DND-41 (cell line): ENCODE results near the gene ARHGEF17.

Experiments used
- ATAC-seq: fragments of 200-7000 bp; cut with Tn5 transposase; 3 replicates; pipeline ENCODE4 v1.9.1; 2021; ENCODE audit warnings: low read depth; ENCODE audit not compliant: insufficient read depth
- DNase-seq: peaks from one replicate; pipeline ENCODE4 v3.0.0-alpha.2; 2020
- H2AFZ ChIP-seq: 2 replicates; pipeline ENCODE4 v1.6.0; 2012; ENCODE audit warnings: low read depth, low read length
- H3K27ac ChIP-seq: 2 replicates; pipeline ENCODE4 v1.5.1; 2012; ENCODE audit warnings: low read length, inconsistent platforms
- H3K27me3 ChIP-seq: fragments of 200-600 bp; sonication (generic); 2 replicates; pipeline ENCODE4 v1.6.0; 2012; ENCODE audit warnings: low read length, mild to moderate bottlenecking, inconsistent platforms; ENCODE audit not compliant: insufficient read depth, poor library complexity
- H3K36me3 ChIP-seq: 2 replicates; pipeline ENCODE4 v1.5.1; 2012; ENCODE audit warnings: low read length, inconsistent platforms; ENCODE audit not compliant: insufficient read depth
- H3K4me1 ChIP-seq: 2 replicates; pipeline ENCODE4 v1.5.1; 2012; ENCODE audit warnings: mild to moderate bottlenecking, low read length; ENCODE audit not compliant: insufficient read depth
- H3K4me2 ChIP-seq: 2 replicates; pipeline ENCODE4 v1.6.0; 2012; ENCODE audit warnings: mild to moderate bottlenecking, moderate library complexity, low read length, inconsistent platforms; ENCODE audit not compliant: insufficient read depth
- H3K4me3 ChIP-seq, 2 experiments: fragments of 200-600 bp in 1 of 2; shearing (Covaris generic) in 1 of 2; 2 replicates each; pipeline ENCODE4 v1.5.1; 2012 to 2016; ENCODE audit warnings: inconsistent platforms in 2 of 2, low read length in 2 of 2, mild to moderate bottlenecking in 2 of 2, low read depth in 1 of 2, moderate library complexity in 1 of 2
- H3K79me2 ChIP-seq: 2 replicates; pipeline ENCODE4 v1.6.0; 2012; ENCODE audit warnings: low read length, inconsistent platforms; ENCODE audit not compliant: insufficient read depth
- H3K9ac ChIP-seq: 2 replicates; pipeline ENCODE4 v1.6.0; 2012; ENCODE audit warnings: low read depth, mild to moderate bottlenecking, inconsistent platforms, low read length, moderate library complexity
- H3K9me3 ChIP-seq: 2 replicates; pipeline ENCODE4 v1.5.1; 2012; ENCODE audit warnings: low read length, moderate library complexity, mild to moderate bottlenecking, inconsistent platforms; ENCODE audit not compliant: insufficient read depth, severe bottlenecking
- H4K20me1 ChIP-seq: 2 replicates; pipeline ENCODE4 v1.6.0; 2012; ENCODE audit warnings: low read length; ENCODE audit not compliant: insufficient read depth
- EZH2 ChIP-seq: IDR thresholded peaks from 3 replicates; pipeline ENCODE4 v1.6.1; 2012; ENCODE audit warnings: borderline replicate concordance, low read depth, mild to moderate bottlenecking, moderate library complexity, low read length, inconsistent platforms; ENCODE audit not compliant: severe bottlenecking
- TF ChIP-seq, protein P1 (sequence below): IDR thresholded peaks from 2 replicates; pipeline ENCODE4 v1.5.1; 2012; ENCODE audit warnings: borderline replicate concordance, low read length, moderate library complexity, mild to moderate bottlenecking; ENCODE audit not compliant: poor library complexity, severe bottlenecking; ENCODE audit errors: extremely low read depth

ARHGEF17 gene

DNA sequence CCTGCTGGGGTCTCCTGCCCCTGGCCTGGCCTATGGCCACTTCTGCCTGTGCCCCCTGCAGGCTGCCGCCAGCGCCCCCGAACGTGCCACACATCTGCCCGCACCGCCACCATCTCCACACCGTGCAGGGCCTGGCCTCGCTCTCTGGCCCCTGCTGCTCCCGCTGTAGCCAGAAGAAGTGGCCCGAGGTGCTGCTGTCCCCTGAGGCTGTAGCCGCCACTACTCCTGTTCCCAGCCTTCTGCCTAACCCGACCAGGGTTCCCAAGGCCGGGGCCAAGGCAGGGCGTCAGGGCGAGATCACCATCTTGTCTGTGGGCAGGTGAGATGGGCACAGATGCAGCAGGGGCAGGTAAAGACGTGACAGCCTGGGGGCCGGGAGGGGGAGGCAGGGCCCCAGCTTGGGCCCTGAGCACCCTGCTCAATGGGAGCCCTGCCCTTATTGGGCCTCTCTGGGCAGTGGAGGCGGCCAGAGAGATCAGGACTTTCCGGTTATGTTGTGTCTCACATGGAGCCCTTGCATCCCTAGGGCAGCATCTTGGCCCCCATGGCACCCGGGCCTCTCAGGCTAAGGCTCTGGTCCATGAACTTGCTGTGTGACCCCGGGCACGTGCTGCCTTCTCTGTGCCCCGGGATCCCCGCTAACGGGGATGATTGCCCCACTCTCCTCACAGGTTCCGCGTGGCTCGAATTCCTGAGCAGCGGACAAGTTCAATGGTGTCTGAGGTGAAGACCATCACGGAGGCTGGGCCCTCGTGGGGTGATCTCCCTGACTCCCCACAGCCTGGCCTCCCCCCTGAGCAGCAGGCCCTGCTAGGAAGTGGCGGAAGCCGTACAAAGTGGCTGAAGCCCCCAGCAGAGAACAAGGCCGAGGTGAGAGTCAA, 86.6 kb downstream of the ARHGEF17 start:
- Histone ChIP-seq H3K79me2 (peaks cover 10% of the 10 kb centered on the region), H3K4me3 (no peak overlapping the region), H3K9ac (no peak overlapping the region), H3K4me1 (no peaks in the 10 kb centered on the region), H2AFZ (no peak overlapping the region), H3K9me3 (no peaks in the 10 kb centered on the region), H3K27me3 (no peaks in the 10 kb centered on the region), H3K4me2 (no peak overlapping the region), H4K20me1 (peaks cover 40% of the 10 kb centered on the region), H3K36me3 (peaks cover 70% of the 10 kb centered on the region), H3K27ac (no peak overlapping the region)
- DNase-seq = no peak
- ATAC-seq = no peak
- TF ChIP-seq, protein P1, sequence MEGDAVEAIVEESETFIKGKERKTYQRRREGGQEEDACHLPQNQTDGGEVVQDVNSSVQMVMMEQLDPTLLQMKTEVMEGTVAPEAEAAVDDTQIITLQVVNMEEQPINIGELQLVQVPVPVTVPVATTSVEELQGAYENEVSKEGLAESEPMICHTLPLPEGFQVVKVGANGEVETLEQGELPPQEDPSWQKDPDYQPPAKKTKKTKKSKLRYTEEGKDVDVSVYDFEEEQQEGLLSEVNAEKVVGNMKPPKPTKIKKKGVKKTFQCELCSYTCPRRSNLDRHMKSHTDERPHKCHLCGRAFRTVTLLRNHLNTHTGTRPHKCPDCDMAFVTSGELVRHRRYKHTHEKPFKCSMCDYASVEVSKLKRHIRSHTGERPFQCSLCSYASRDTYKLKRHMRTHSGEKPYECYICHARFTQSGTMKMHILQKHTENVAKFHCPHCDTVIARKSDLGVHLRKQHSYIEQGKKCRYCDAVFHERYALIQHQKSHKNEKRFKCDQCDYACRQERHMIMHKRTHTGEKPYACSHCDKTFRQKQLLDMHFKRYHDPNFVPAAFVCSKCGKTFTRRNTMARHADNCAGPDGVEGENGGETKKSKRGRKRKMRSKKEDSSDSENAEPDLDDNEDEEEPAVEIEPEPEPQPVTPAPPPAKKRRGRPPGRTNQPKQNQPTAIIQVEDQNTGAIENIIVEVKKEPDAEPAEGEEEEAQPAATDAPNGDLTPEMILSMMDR = no peak
- TF ChIP-seq EZH2 = no peak

DNA sequence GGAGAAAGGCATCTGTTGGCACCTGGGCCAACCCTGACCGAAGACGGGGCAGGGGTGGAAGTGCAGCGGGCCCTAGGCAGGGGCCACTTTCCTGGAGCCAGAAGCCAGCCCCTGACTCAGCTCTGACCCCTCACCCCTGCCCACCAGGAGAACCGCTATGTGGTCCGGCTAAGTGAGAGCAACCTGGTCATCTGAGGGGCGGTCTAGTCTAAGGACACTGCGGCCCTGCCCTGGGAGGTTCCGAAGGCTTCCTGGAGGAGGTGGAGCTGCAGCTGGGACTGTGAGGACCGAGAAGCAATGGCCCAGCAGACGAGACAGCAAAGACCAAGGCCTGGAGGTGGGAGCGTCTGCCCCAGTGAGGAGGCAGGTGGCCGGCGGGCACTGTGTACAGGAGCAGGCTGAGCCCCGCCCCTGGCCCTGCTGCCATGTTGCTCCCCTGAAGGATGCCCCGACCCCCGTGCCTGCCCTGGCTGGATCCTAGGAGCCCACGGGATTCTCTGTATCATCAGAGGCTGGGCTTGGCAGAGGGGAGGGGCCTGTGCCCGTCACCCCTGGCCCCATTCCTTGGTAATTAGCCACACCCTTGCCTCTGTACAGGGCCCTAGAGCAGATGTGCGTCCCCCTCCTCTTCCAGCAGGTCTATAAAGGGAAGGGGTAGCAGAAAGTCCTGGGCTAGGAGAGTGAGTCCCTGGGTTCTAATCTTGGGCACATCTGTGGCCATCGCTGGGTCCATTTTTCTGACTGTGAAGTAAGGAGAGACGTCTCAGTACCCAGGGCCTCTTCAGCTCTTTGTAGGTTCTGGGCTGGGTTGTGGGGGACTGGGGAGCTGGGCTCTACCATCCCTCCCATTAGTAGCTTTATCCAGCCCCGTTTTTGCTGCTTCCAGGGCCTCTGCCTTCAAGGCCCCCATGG, 87.5 kb downstream of the ARHGEF17 start:
- DNase-seq = no peak
- H3K36me3 ChIP-seq = peaks cover 69% of the 10 kb centered on the region
- H3K79me2 ChIP-seq = peaks cover 4% of the 10 kb centered on the region; the same call in 1 of the 2 replicates
- H3K4me3 ChIP-seq = no peak overlapping the region
- no peak for ATAC-seq
- H3K27ac ChIP-seq = no peak overlapping the region
- H3K9ac ChIP-seq = no peak overlapping the region
- H4K20me1 ChIP-seq = peaks cover 31% of the 10 kb centered on the region
- no peaks in the 10 kb centered on the region for H3K9me3 ChIP-seq
- TF ChIP-seq, protein P1 = no peak
- no peak for TF ChIP-seq EZH2
- H2AFZ ChIP-seq = no peak overlapping the region
- no peaks in the 10 kb centered on the region for H3K27me3 ChIP-seq
- H3K4me1 ChIP-seq = no peaks in the 10 kb centered on the region
- no peak overlapping the region for H3K4me2 ChIP-seq

DNA sequence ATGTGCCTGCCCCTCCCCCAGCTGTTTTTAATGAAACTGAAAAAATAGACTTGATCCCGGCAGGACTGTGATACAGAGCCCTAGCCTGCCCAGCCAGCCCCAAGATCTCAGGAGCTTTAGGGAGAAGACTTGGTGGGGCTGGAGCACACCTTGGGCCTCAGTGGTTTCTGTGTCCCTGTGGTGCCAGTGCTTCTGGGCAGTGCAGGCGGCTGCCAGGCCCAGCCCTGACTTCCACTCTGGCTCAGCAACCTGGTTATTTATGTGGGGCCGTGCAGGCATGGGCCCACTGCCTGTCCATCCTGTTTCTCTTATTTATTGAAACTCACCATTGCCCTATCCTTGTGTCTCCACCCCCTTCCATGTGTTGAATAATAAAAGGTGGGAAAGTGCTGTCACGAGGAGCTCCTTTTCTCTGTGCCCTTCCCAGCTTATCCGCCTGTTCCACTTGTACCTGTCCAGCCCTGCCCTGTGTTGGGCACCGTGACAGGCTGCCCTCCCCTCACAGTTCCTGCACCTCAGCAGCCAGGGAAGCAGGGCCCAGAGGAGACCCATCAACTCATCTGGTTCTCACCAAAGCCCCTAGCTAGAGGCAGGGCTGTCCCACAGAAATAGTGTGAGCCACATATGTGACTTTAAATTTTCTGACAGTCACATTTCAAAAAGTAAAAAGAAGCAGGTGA, 88.3 kb downstream of the ARHGEF17 start:
- no peaks in the 10 kb centered on the region for H3K4me1 ChIP-seq
- no peaks in the 10 kb centered on the region for H3K9me3 ChIP-seq
- no peaks in the 10 kb centered on the region for H3K27me3 ChIP-seq
- TF ChIP-seq EZH2 = no peak
- TF ChIP-seq, protein P1 = no peak
- no peak overlapping the region for H3K4me2 ChIP-seq
- H3K79me2 ChIP-seq = no peaks in the 10 kb centered on the region; the same call in 1 of the 2 replicates
- H4K20me1 ChIP-seq = peaks cover 25% of the 10 kb centered on the region
- no peak overlapping the region for H3K9ac ChIP-seq
- H3K4me3 ChIP-seq = no peak overlapping the region
- DNase-seq = no peak
- no peak overlapping the region for H3K27ac ChIP-seq
- no peak overlapping the region for H2AFZ ChIP-seq
- no peak for ATAC-seq
- H3K36me3 ChIP-seq = peaks cover 61% of the 10 kb centered on the region
